SK-N-SH (cell line): ENCODE data around the gene LHFPL4. TPM values are rescaled to one million over a fixed set of nuclear protein-coding genes. Genes with fewer than 3 reads are reported as not detected.

Experiments used
- CTCF ChIA-PET: fragments of 300-600, 350-600 bp; formaldehyde crosslinking; extraction: SDS; loops from one replicate; lab custom pipeline; 2021; lab: Yijun Ruan, JAX
- POLR2A ChIA-PET: fragments of 350-600 bp; sonication (Branson Sonifier 250); formaldehyde crosslinking; extraction: SDS; loops from one replicate; lab custom pipeline; 2020; ENCODE audit warnings: antibody characterized with exemption, inconsistent platforms; lab: Yijun Ruan, JAX
- DNase-seq: peaks from one replicate; pipeline ENCODE4 v3.0.0; 2012
- H2AFZ ChIP-seq: fragments of 200-600 bp; sonication (generic); 2 replicates; pipeline ENCODE4 v1.8.1; 2016; ENCODE audit warnings: antibody characterized with exemption, mild to moderate bottlenecking, low read depth
- H3F3A ChIP-seq: fragments of 200-600 bp; sonication (generic); replicated peaks from 2 replicates; pipeline ENCODE3; 2016; ENCODE audit warnings: antibody characterized with exemption, mild to moderate bottlenecking; ENCODE audit not compliant: insufficient read depth
- H3K27ac ChIP-seq, 2 experiments: fragments of 200-500 bp in 1 of 2; fragments of 200-600 bp in 1 of 2; sonication (Bioruptor generic) in 1 of 2; sonication (generic), shearing (Covaris generic) in 1 of 2; 2 replicates each; pipeline versions ENCODE4 v1.5.1 to v1.6.1; 2014 to 2016; ENCODE audit warnings: low read depth in 2 of 2, inconsistent platforms in 1 of 2, low read length in 1 of 2, mild to moderate bottlenecking in 1 of 2, mixed read lengths in 1 of 2
- H3K27me3 ChIP-seq: fragments of 200-600 bp; sonication (generic), shearing (Covaris generic); 2 replicates; pipeline ENCODE4 v1.6.1; 2016; ENCODE audit warnings: mixed run types; ENCODE audit not compliant: insufficient read depth
- H3K36me3 ChIP-seq, 2 experiments: fragments of 200-500 bp in 1 of 2; fragments of 200-600 bp in 1 of 2; sonication (Bioruptor generic) in 1 of 2; sonication (generic) in 1 of 2; replicated peaks in 1 of 2; 2 replicates each; pipeline versions ENCODE3 to v1.5.1; 2014 to 2016; ENCODE audit warnings: low read length in 1 of 2, mild to moderate bottlenecking in 1 of 2; ENCODE audit not compliant: insufficient read depth in 2 of 2, control insufficient read depth in 1 of 2
- H3K4me1 ChIP-seq, 2 experiments: fragments of 200-500 bp in 1 of 2; fragments of 200-600 bp in 1 of 2; sonication (Bioruptor generic) in 1 of 2; sonication (generic), shearing (Covaris generic) in 1 of 2; 2 replicates each; pipeline versions ENCODE4 v1.5.1 to v1.6.1; 2014 to 2016; ENCODE audit warnings: low read depth in 1 of 2, low read length in 1 of 2, mixed run types in 1 of 2; ENCODE audit not compliant: insufficient read depth in 2 of 2, control insufficient read depth in 1 of 2
- H3K4me2 ChIP-seq: fragments of 200-600 bp; sonication (generic), shearing (Covaris generic); 2 replicates; pipeline ENCODE4 v1.6.1; 2017; ENCODE audit warnings: mixed run types
- H3K4me3 ChIP-seq, 2 experiments: fragments of 200-500 bp in 1 of 2; fragments of 200-600 bp in 1 of 2; sonication (Bioruptor generic) in 1 of 2; sonication (generic), shearing (Covaris generic) in 1 of 2; 2 replicates each; pipeline versions ENCODE4 v1.5.1 to v1.8.1; 2014 to 2016; ENCODE audit warnings: low read depth in 2 of 2, inconsistent platforms in 1 of 2, low read length in 1 of 2, mild to moderate bottlenecking in 1 of 2, mixed read lengths in 1 of 2, moderate library complexity in 1 of 2
- H3K79me2 ChIP-seq: fragments of 200-600 bp; sonication (generic); 2 replicates; pipeline ENCODE4 v1.8.1; 2017; ENCODE audit warnings: mild to moderate bottlenecking; ENCODE audit not compliant: insufficient read depth
- H3K9ac ChIP-seq: fragments of 200-600 bp; sonication (generic); 2 replicates; pipeline ENCODE4 v1.6.1; 2017; ENCODE audit warnings: mixed run types
- H3K9me2 ChIP-seq: fragments of 200-600 bp; sonication (generic); 2 replicates; pipeline ENCODE4 v1.6.1; 2017; ENCODE audit warnings: mixed run types
- H3K9me3 ChIP-seq: fragments of 200-600 bp; sonication (generic); 2 replicates; pipeline ENCODE4 v1.6.1; 2017; ENCODE audit warnings: mixed run types, mild to moderate bottlenecking, moderate library complexity
- H4K20me1 ChIP-seq: fragments of 200-600 bp; sonication (generic); 2 replicates; pipeline ENCODE4 v1.6.1; 2017; ENCODE audit warnings: mild to moderate bottlenecking, mixed run types; ENCODE audit not compliant: insufficient read depth
- ELF1 ChIP-seq: IDR thresholded peaks from 2 replicates; pipeline ENCODE4 v1.4.0; 2012
- EP300 ChIP-seq, 2 experiments: IDR thresholded peaks; 2 replicates each; pipeline versions ENCODE4 v1.4.0 to v1.6.1; 2012; ENCODE audit warnings: borderline replicate concordance in 1 of 2, low read depth in 1 of 2, low read length in 1 of 2
- EZH2phosphoT487 ChIP-seq: fragments of 200-600 bp; sonication (generic); IDR thresholded peaks from 2 replicates; pipeline ENCODE4 v1.6.1; 2017; ENCODE audit warnings: low read depth, mixed run types, mild to moderate bottlenecking, antibody characterized with exemption, moderate library complexity, borderline replicate concordance
- FOSL2 ChIP-seq: IDR thresholded peaks from 2 replicates; pipeline ENCODE4 v1.4.0; 2012; ENCODE audit warnings: low read depth, mild to moderate bottlenecking, moderate library complexity, borderline replicate concordance
- FOXJ3 ChIP-seq: sonication (generic); formaldehyde crosslinking; IDR thresholded peaks from 2 replicates; pipeline ENCODE4 v1.5.1; 2020; ENCODE audit warnings: mild to moderate bottlenecking, missing genetic modification reagents
- MXI1 ChIP-seq: IDR thresholded peaks from 2 replicates; pipeline ENCODE4 v1.6.1; 2012; ENCODE audit warnings: mild to moderate bottlenecking, low read depth, low read length, improper control_type of control experiment
- NRF1 ChIP-seq: IDR thresholded peaks from 2 replicates; pipeline ENCODE4 v1.6.1; 2012; ENCODE audit warnings: low read depth, mild to moderate bottlenecking, low read length
- POLR2AphosphoS5 ChIP-seq: IDR thresholded peaks from 2 replicates; pipeline ENCODE4 v1.6.1; 2012; ENCODE audit warnings: low read depth, low read length
- RAD21 ChIP-seq: IDR thresholded peaks from 2 replicates; pipeline ENCODE4 v1.6.1; 2012; ENCODE audit warnings: mild to moderate bottlenecking, low read length
- RFX5 ChIP-seq: IDR thresholded peaks from 2 replicates; pipeline ENCODE4 v1.6.1; 2012; ENCODE audit warnings: mild to moderate bottlenecking, improper control_type of control experiment, low read length
- RXRA ChIP-seq: IDR thresholded peaks from 2 replicates; pipeline ENCODE4 v1.4.0; 2012; ENCODE audit warnings: low read depth, mild to moderate bottlenecking, borderline replicate concordance
- TAF1 ChIP-seq: IDR thresholded peaks from 2 replicates; pipeline ENCODE4 v1.6.1; 2012; ENCODE audit warnings: low read depth, mild to moderate bottlenecking, low read length, moderate library complexity, borderline replicate concordance
- TEAD4 ChIP-seq: IDR thresholded peaks from 2 replicates; pipeline ENCODE4 v1.4.0; 2012; ENCODE audit warnings: mild to moderate bottlenecking, borderline replicate concordance; ENCODE audit not compliant: insufficient read depth
- USF1 ChIP-seq: IDR thresholded peaks from 2 replicates; pipeline ENCODE4 v1.4.0; 2012; ENCODE audit warnings: low read depth, borderline replicate concordance
- YY1 ChIP-seq: IDR thresholded peaks from 2 replicates; pipeline ENCODE4 v1.4.0; 2012; ENCODE audit warnings: low read depth, mild to moderate bottlenecking
- WGBS: methylation state at CpG from one replicate; pipeline ENCODE4 v1.1.6; 2017; ENCODE audit warnings: low lambda C conversion rate; 5-methylcytosine and 5-hydroxymethylcytosine counted together
- polyA plus RNA-seq, 3 experiments: library from polyadenylated mRNA; depleted of rRNA; stranded (reverse); fragments of >200 nt; gene quantifications; 2 replicates each; pipeline ENCODE4 v1.2.3, GENCODE V29; 2012

LHFPL4 gene
- polyA plus RNA-seq, 1 of the 3 experiments (the other 2 are of a cell fraction): 0.39 TPM

GRCh38 chr3:9583371-9583770, 29.7 kb upstream of the LHFPL4 start:
- Histone ChIP-seq H2AFZ (no peak overlapping the region), H3K4me3 (no peak overlapping the region), H3K27ac (no peak overlapping the region), H3K27me3 (no peaks in the 10 kb centered on the region), H3F3A (no peaks in the 10 kb centered on the region), H3K9ac (no peak overlapping the region), H3K4me2 (no peak overlapping the region), H3K79me2 (no peaks in the 10 kb centered on the region), H3K9me2 (no peaks in the 10 kb centered on the region), H3K9me3 (no peaks in the 10 kb centered on the region), H3K36me3 (no peaks in the 10 kb centered on the region), H3K4me1 (no peaks in the 10 kb centered on the region), H4K20me1 (no peaks in the 10 kb centered on the region)
- ChIA-PET CTCF (no interaction called here), POLR2A (interaction anchor here (0.8 kb wide), 1 partner anchor 12 kb away, joined by 3 read pairs; no protein-coding TSS in a partner anchor)
- DNase-seq: no peak
- TF ChIP-seq NRF1: no peak
- no peak for TF ChIP-seq FOSL2
- 44% methylated on average over 3 of the region's 3 CpGs for WGBS

- H3K27ac ChIP-seq: no peak overlapping the region
Measured at GRCh38 chr3:9582332-9582731, 28.7 kb upstream of the LHFPL4 start.

GRCh38 chr3:9581742-9582141, 28.1 kb upstream of the LHFPL4 start:
- no peaks in the 10 kb centered on the region for H3K27me3 ChIP-seq
- no peak overlapping the region for H3K9ac ChIP-seq
- TF ChIP-seq FOXJ3 (CRISPR knock-in tag) (no peak), USF1 (no peak), RAD21 (no peak), EZH2phosphoT487 (no peak), MXI1 (no peak), FOSL2 (no peak), NRF1 (no peak), POLR2AphosphoS5 (no peak)
- H3F3A ChIP-seq: no peaks in the 10 kb centered on the region
- H2AFZ ChIP-seq: no peak overlapping the region
- H4K20me1 ChIP-seq: no peaks in the 10 kb centered on the region
- no peaks in the 10 kb centered on the region for H3K4me1 ChIP-seq
- no peaks in the 10 kb centered on the region for H3K36me3 ChIP-seq
- H3K9me2 ChIP-seq: no peaks in the 10 kb centered on the region
- H3K4me3 ChIP-seq: no peak overlapping the region
- no peak overlapping the region for H3K27ac ChIP-seq
- ChIA-PET POLR2A (no interaction called here), CTCF (no interaction called here)
- no peaks in the 10 kb centered on the region for H3K9me3 ChIP-seq
- no peaks in the 10 kb centered on the region for H3K79me2 ChIP-seq
- 17% methylated on average over 2 of the region's 2 CpGs for WGBS
- no peak for DNase-seq
- no peak overlapping the region for H3K4me2 ChIP-seq

More at GRCh38 chr3:9582332-9582731, 28.7 kb upstream of the LHFPL4 start:
- POLR2A ChIA-PET: no interaction called here
- WGBS: 34% methylated on average over 3 of the region's 3 CpGs
- H3K79me2 ChIP-seq: no peaks in the 10 kb centered on the region
- no peak overlapping the region for H3K4me2 ChIP-seq
- H4K20me1 ChIP-seq: no peaks in the 10 kb centered on the region
- H3K9ac ChIP-seq: no peak overlapping the region
- CTCF ChIA-PET: no interaction called here
- no peaks in the 10 kb centered on the region for H3K36me3 ChIP-seq
- no peak overlapping the region for H2AFZ ChIP-seq
- no peaks in the 10 kb centered on the region for H3K9me2 ChIP-seq
- H3K4me3 ChIP-seq: no peak overlapping the region
- TF ChIP-seq POLR2AphosphoS5: no peak
- TF ChIP-seq ELF1: no peak
- TF ChIP-seq TEAD4: no peak
- no peak for TF ChIP-seq YY1
- no peak for TF ChIP-seq RAD21
- TF ChIP-seq RFX5: no peak
- no peak for TF ChIP-seq TAF1
- TF ChIP-seq EP300 (IDR thresholded peaks at IDR 0.05; ENCODE audit: borderline replicate concordance in 1 of 2, low read depth in 1 of 2, low read length in 1 of 2): no peak
- no peak for TF ChIP-seq EZH2phosphoT487
- TF ChIP-seq FOSL2: no peak
- no peak for TF ChIP-seq RXRA
- no peak for TF ChIP-seq FOXJ3 (CRISPR knock-in tag)
- no peak for TF ChIP-seq USF1
- H3F3A ChIP-seq: no peaks in the 10 kb centered on the region
- H3K27me3 ChIP-seq: no peaks in the 10 kb centered on the region
- H3K9me3 ChIP-seq: no peaks in the 10 kb centered on the region
- H3K4me1 ChIP-seq: no peaks in the 10 kb centered on the region
- no peak for DNase-seq
